CD4-positive, alpha-beta T cell (primary cell): ENCODE results near the gene NEURL1. TPM values are rescaled to one million over a fixed set of nuclear protein-coding genes. Genes with fewer than 3 reads are reported as not detected.

ENCODE experiments used
- ATAC-seq: fragments of 200-7000 bp; cut with Tn5 transposase; one replicate; pipeline ENCODE4 v1.10.0; 2022; ENCODE audit warnings: mild to moderate bottlenecking; ENCODE audit not compliant: poor library complexity
- CTCF ChIA-PET: fragments of 350-600 bp; sonication (Branson Sonifier 250); formaldehyde crosslinking; loops from one replicate; lab custom pipeline; 2021; ENCODE audit warnings: antibody characterized with exemption, inconsistent platforms; lab: Charles Lee
- POLR2A ChIA-PET: fragments of 350-600 bp; sonication (Branson Sonifier 250); formaldehyde crosslinking; loops from one replicate; lab custom pipeline; 2021; ENCODE audit warnings: antibody characterized with exemption, inconsistent platforms; lab: Charles Lee
- DNase-seq, 14 experiments: peaks; one replicate each; pipeline ENCODE4 v3.0.0-alpha.2; 2013 to 2020; ENCODE audit warnings: mixed read lengths in 2 of 14
- H3K27ac ChIP-seq, 2 donors: one replicate each; pipeline versions ENCODE4 v1.5.1 to v1.7.0; 2013; ENCODE audit warnings: low read length in 2 of 2, low read depth in 1 of 2, mild to moderate bottlenecking in 1 of 2
- H3K27me3 ChIP-seq, 2 experiments: 1 replicate in 1 of 2; 2 replicates in 1 of 2; pipeline versions ENCODE4 v1.6.1 to v1.7.0; 2013; ENCODE audit warnings: low read length in 2 of 2, control low read depth in 1 of 2, mild to moderate bottlenecking in 1 of 2, moderate library complexity in 1 of 2; ENCODE audit not compliant: insufficient read depth in 2 of 2, control insufficient read depth in 1 of 2
- H3K36me3 ChIP-seq: one replicate; pipeline ENCODE4 v1.6.1; 2013; ENCODE audit warnings: low read length, control low read depth; ENCODE audit not compliant: insufficient read depth
- H3K4me1 ChIP-seq: one replicate; pipeline ENCODE4 v1.6.1; 2013; ENCODE audit warnings: low read length, control low read depth; ENCODE audit not compliant: insufficient read depth
- H3K4me3 ChIP-seq: one replicate; pipeline ENCODE4 v1.5.1; 2013; ENCODE audit warnings: mild to moderate bottlenecking, low read length, moderate library complexity
- H3K9me3 ChIP-seq, 2 experiments: 1 replicate in 1 of 2; 2 replicates in 1 of 2; pipeline versions ENCODE4 v1.6.1 to v1.7.0; 2013; ENCODE audit warnings: low read length in 2 of 2, mild to moderate bottlenecking in 2 of 2, control low read depth in 1 of 2, moderate library complexity in 1 of 2; ENCODE audit not compliant: control insufficient read depth in 1 of 2, insufficient read depth in 1 of 2
- H3K27ac Mint-ChIP-seq: one replicate; pipeline ENCODE4 v1.8.0; 2020; ENCODE audit warnings: mixed read lengths
- H3K27me3 Mint-ChIP-seq: one replicate; pipeline ENCODE4 v1.8.0; 2021; ENCODE audit warnings: mixed read lengths
- H3K36me3 Mint-ChIP-seq: one replicate; pipeline ENCODE4 v1.8.0; 2021; ENCODE audit warnings: low read depth, mixed read lengths
- H3K4me1 Mint-ChIP-seq: one replicate; pipeline ENCODE4 v1.8.0; 2021; ENCODE audit warnings: low read depth, mixed read lengths
- H3K4me3 Mint-ChIP-seq: one replicate; pipeline ENCODE4 v1.8.0; 2020; ENCODE audit warnings: mild to moderate bottlenecking, mixed read lengths
- H3K9me3 Mint-ChIP-seq: one replicate; pipeline ENCODE4 v1.8.0; 2020; ENCODE audit warnings: mixed read lengths
- CTCF ChIP-seq: fragments of 200-600 bp; IDR thresholded peaks from one replicate; pipeline ENCODE4 v1.8.0; 2022; ENCODE audit warnings: antibody characterized with exemption, mild to moderate bottlenecking
- intact Hi-C, 2 experiments: fragments of 100-400 bp; cut with DNase I in 1 of 2; cut with micrococcal nuclease in 1 of 2; formaldehyde crosslinking; loops; one replicate each; pipeline versions ENCODE4 v1.15.1 to v1.9.0; 2023 to 2025; cut with DNase I, micrococcal nuclease
- total RNA-seq, 174 experiments: library from RNA in 2 of 174; stranded (reverse) in 2 of 174; gene quantifications; one replicate each; pipeline ENCODE4 v1.2.3 and lab custom pipeline; 2021 to 2026

Gene NEURL1
- total RNA-seq, 2 experiments from 2014 or later, result 0.85 to 1.1 TPM

- Mint-ChIP-seq H3K27me3 (no peaks in the 10 kb centered on the region), H3K27ac (peak within 1 kb of the TSS; percentile 76), H3K36me3 (peaks cover 42% of the 10 kb centered on the region), H3K4me3 (peak within 1 kb of the TSS; percentile 93), H3K9me3 (no peaks in the 10 kb centered on the region), H3K4me1 (peaks cover 36% of the 10 kb centered on the region)
- H3K4me1 ChIP-seq, result peaks cover 64% of the 10 kb centered on the region
- intact Hi-C loops, result loop anchor here in 1 of 2 experiments (2.0 kb wide), 1 partner anchor 19 kb away; no protein-coding TSS in a partner anchor
- H3K9me3 ChIP-seq, result peaks cover 0 to 3% of the 10 kb centered on the region in 2 experiments
- peak; percentile 22 to 73 (median 52) for DNase-seq
- ChIA-PET CTCF (interaction anchor here (2.0 kb wide), 1 partner anchor 25 kb away, joined by 6 read pairs; no protein-coding TSS in a partner anchor), POLR2A (interaction anchor here (0.8 to 1.7 kb wide), 5 partner anchors 15 to 56 kb away, joined by 3 to 5 read pairs (median 3); partner anchors contain the start of genes ATP5MK and PDCD11)
- TF ChIP-seq CTCF, result no peak
- peak within 1 kb of the TSS; percentile 72 for H3K4me3 ChIP-seq
- peak within 1 kb of the TSS; percentile 43 to 49 for H3K27ac ChIP-seq
- ATAC-seq, result peak; percentile 69
- H3K27me3 ChIP-seq, result no peaks in the 10 kb centered on the region
- peaks cover 26% of the 10 kb centered on the region for H3K36me3 ChIP-seq
These were observed 41.5 kb upstream of the NEURL1 start, which contains the start of gene CALHM2 for GRCh38 chr10:103451831-103452505. Gene CALHM2, minus strand, starts transcription at chr10:103452370. Its CDS starts 2,429 bp downstream, at chr10:103449941.

- no peak for TF ChIP-seq CTCF
- Mint-ChIP-seq H3K36me3 (peaks cover 35% of the 10 kb centered on the region), H3K9me3 (no peaks in the 10 kb centered on the region), H3K4me3 (peak overlapping the region; percentile 93), H3K27me3 (no peaks in the 10 kb centered on the region), H3K4me1 (peaks cover 36% of the 10 kb centered on the region), H3K27ac (peak overlapping the region; percentile 30)
- ChIA-PET CTCF (no interaction called here), POLR2A (interaction anchor here (0.8 to 1.7 kb wide), 4 partner anchors 18 to 57 kb away, joined by 3 to 5 read pairs (median 4); partner anchors contain the start of genes ATP5MK and PDCD11)
- ATAC-seq (no peak), DNase-seq (no peak)
- Histone ChIP-seq H3K36me3 (peaks cover 19% of the 10 kb centered on the region), H3K4me1 (peaks cover 57% of the 10 kb centered on the region), H3K4me3 (peak overlapping the region; percentile 72), H3K27me3 (no peaks in the 10 kb centered on the region), H3K9me3 (peaks cover 0 to 3% of the 10 kb centered on the region in 2 experiments), H3K27ac (peak overlapping the region in 1 of 2 donors; percentile 49)
- intact Hi-C loops, result loop anchor here in 1 of 2 experiments (2.0 kb wide), 1 partner anchor 18 kb away; no protein-coding TSS in a partner anchor
These were observed 40.8 kb upstream of the NEURL1 start for GRCh38 chr10:103452506-103453230.

GRCh38 chr10:103454026-103454425 is 39.5 kb upstream of the NEURL1 start:
- Histone ChIP-seq H3K27me3 (no peaks in the 10 kb centered on the region), H3K27ac (no peak overlapping the region), H3K9me3 (peaks cover 0 to 3% of the 10 kb centered on the region in 2 experiments), H3K36me3 (peaks cover 12% of the 10 kb centered on the region), H3K4me3 (no peak overlapping the region), H3K4me1 (peaks cover 52% of the 10 kb centered on the region)
- Mint-ChIP-seq H3K4me3 (peak overlapping the region; percentile 84), H3K27me3 (no peaks in the 10 kb centered on the region), H3K36me3 (peaks cover 24% of the 10 kb centered on the region), H3K27ac (peak overlapping the region; percentile 75), H3K9me3 (no peaks in the 10 kb centered on the region), H3K4me1 (peaks cover 30% of the 10 kb centered on the region)
- intact Hi-C loops, result no loop called here
- ChIA-PET POLR2A (interaction anchor here (1.9 kb wide), 1 partner anchor 17 kb away, joined by 7 read pairs; no protein-coding TSS in a partner anchor), CTCF (interaction anchor here (1.3 kb wide), 1 partner anchor 22 kb away, joined by 4 read pairs; no protein-coding TSS in a partner anchor)
- ATAC-seq, result no peak
- no peak for TF ChIP-seq CTCF
- DNase-seq, result no peak
